OCI-LY7 (cell line): ENCODE results near the gene IAH1. TPM values are rescaled to one million over a fixed set of nuclear protein-coding genes. Genes with fewer than 3 reads are reported as not detected.

Source experiments
- BruUV-seq: library from RNA; stranded (reverse); fragments of 400-500 nt; replicated peaks from 2 replicates; lab custom pipeline; 2021; lab: Mats Ljungman, UMichigan
- CTCF ChIA-PET: fragments of 300-600 bp; sonication (Branson Sonifier 250); formaldehyde crosslinking; loops from one replicate; lab custom pipeline; 2022; ENCODE audit warnings: antibody characterized with exemption; ENCODE audit not compliant: unreplicated experiment; lab: Charles Lee
- POLR2A ChIA-PET: fragments of 300-600 bp; sonication (Branson Sonifier 250); formaldehyde crosslinking; loops from one replicate; lab custom pipeline; 2022; ENCODE audit warnings: antibody characterized with exemption; lab: Charles Lee
- DNase-seq: peaks from one replicate; pipeline ENCODE4 v3.0.0-alpha.2; 2015; ENCODE audit warnings: low spot score
- H2AFZ ChIP-seq: fragments of 200-600 bp; sonication (generic), shearing (Covaris generic); 2 replicates; pipeline ENCODE4 v1.6.1; 2014; ENCODE audit warnings: mild to moderate bottlenecking, antibody characterized with exemption, low read length, moderate library complexity
- H3K27ac ChIP-seq: fragments of 200-600 bp; sonication (generic); 2 replicates; pipeline ENCODE4 v1.5.1; 2014; ENCODE audit warnings: mixed run types, low read depth, mild to moderate bottlenecking, moderate library complexity, low read length, inconsistent platforms; ENCODE audit not compliant: poor library complexity, severe bottlenecking
- H3K36me3 ChIP-seq: fragments of 200-600 bp; sonication (generic); 2 replicates; pipeline ENCODE4 v1.6.1; 2014; ENCODE audit warnings: mild to moderate bottlenecking, antibody characterized with exemption, low read length, moderate library complexity, mixed read lengths; ENCODE audit not compliant: insufficient read depth
- H3K4me1 ChIP-seq: fragments of 200-600 bp; sonication (generic); 2 replicates; pipeline ENCODE4 v1.5.1; 2014; ENCODE audit warnings: mild to moderate bottlenecking, low read length; ENCODE audit not compliant: insufficient read depth, poor library complexity, severe bottlenecking
- H3K4me2 ChIP-seq: fragments of 200-600 bp; sonication (generic); 2 replicates; pipeline ENCODE4 v1.6.1; 2014; ENCODE audit warnings: mild to moderate bottlenecking, low read length
- H3K4me3 ChIP-seq: fragments of 200-600 bp; sonication (generic); 2 replicates; pipeline ENCODE4 v1.5.1; 2014; ENCODE audit warnings: mild to moderate bottlenecking, low read depth, low read length; ENCODE audit not compliant: poor library complexity, severe bottlenecking
- H3K79me2 ChIP-seq: fragments of 200-600 bp; sonication (generic); 2 replicates; pipeline ENCODE4 v1.6.1; 2016; ENCODE audit warnings: low read depth, mild to moderate bottlenecking, low read length, moderate library complexity, mixed read lengths; ENCODE audit not compliant: insufficient read depth
- H3K9me2 ChIP-seq: fragments of 200-600 bp; sonication (generic); 2 replicates; pipeline ENCODE4 v1.6.1; 2016; ENCODE audit warnings: mild to moderate bottlenecking, low read length, mixed read lengths; ENCODE audit not compliant: insufficient read depth
- H3K9me3 ChIP-seq: fragments of 200-600 bp; sonication (generic); 2 replicates; pipeline ENCODE4 v1.6.1; 2014; ENCODE audit warnings: mild to moderate bottlenecking, mixed run types, low read length, mixed read lengths
- H4K20me1 ChIP-seq: fragments of 200-600 bp; sonication (generic); 2 replicates; pipeline ENCODE4 v1.6.1; 2014; ENCODE audit warnings: mild to moderate bottlenecking, antibody characterized with exemption, low read length, moderate library complexity, mixed read lengths; ENCODE audit not compliant: insufficient read depth
- EZH2phosphoT487 ChIP-seq: fragments of 200-600 bp; sonication (generic); IDR thresholded peaks from 2 replicates; pipeline ENCODE4 v1.6.1; 2018; ENCODE audit warnings: low read depth, borderline replicate concordance, mild to moderate bottlenecking, mixed run types, antibody characterized with exemption, low read length, moderate library complexity, mixed read lengths
- intact Hi-C: fragments of 100-400 bp; cut with micrococcal nuclease; formaldehyde crosslinking; loops from one replicate; pipeline ENCODE4 v1.10.0; 2022; ENCODE audit not compliant: unreplicated experiment
- total RNA-seq, 2 experiments: library from RNA; depleted of rRNA in 1 of 2; stranded (reverse); fragments of >200 nt in 1 of 2; shearing (Covaris generic) in 1 of 2; gene quantifications; 2 replicates each; pipeline ENCODE4 v1.2.3, GENCODE V29; 2014 to 2022
- TF ChIP-seq, protein P1 (sequence below): fragments of 200-600 bp; sonication (generic); conservative IDR thresholded peaks from 2 replicates; pipeline ENCODE4 v1.5.1; 2014; ENCODE audit warnings: mild to moderate bottlenecking, antibody characterized with exemption, low read length, moderate library complexity, mixed read lengths

The IAH1 gene
- total RNA-seq, 2 experiments from 2014 or later: 0.66 to 3.8 TPM

GRCh38 chr2:9463698-9464034 is 10.7 kb upstream of the IAH1 start:
- BruUV-seq: no TSS peak
- H2AFZ ChIP-seq: no peak overlapping the region
- no peaks in the 10 kb centered on the region for H3K9me2 ChIP-seq
- H3K79me2 ChIP-seq: no peaks in the 10 kb centered on the region
- H3K9me3 ChIP-seq: no peaks in the 10 kb centered on the region
- ChIA-PET CTCF (no interaction called here), POLR2A (no interaction called here)
- no peak overlapping the region for H3K4me3 ChIP-seq
- H3K4me1 ChIP-seq: peaks cover 19% of the 10 kb centered on the region
- H3K4me2 ChIP-seq: no peak overlapping the region
- H3K36me3 ChIP-seq: peaks cover 82% of the 10 kb centered on the region
- DNase-seq: peak; percentile 37
- TF ChIP-seq, protein P1, sequence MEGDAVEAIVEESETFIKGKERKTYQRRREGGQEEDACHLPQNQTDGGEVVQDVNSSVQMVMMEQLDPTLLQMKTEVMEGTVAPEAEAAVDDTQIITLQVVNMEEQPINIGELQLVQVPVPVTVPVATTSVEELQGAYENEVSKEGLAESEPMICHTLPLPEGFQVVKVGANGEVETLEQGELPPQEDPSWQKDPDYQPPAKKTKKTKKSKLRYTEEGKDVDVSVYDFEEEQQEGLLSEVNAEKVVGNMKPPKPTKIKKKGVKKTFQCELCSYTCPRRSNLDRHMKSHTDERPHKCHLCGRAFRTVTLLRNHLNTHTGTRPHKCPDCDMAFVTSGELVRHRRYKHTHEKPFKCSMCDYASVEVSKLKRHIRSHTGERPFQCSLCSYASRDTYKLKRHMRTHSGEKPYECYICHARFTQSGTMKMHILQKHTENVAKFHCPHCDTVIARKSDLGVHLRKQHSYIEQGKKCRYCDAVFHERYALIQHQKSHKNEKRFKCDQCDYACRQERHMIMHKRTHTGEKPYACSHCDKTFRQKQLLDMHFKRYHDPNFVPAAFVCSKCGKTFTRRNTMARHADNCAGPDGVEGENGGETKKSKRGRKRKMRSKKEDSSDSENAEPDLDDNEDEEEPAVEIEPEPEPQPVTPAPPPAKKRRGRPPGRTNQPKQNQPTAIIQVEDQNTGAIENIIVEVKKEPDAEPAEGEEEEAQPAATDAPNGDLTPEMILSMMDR: no peak
- no peak for TF ChIP-seq EZH2phosphoT487
- H4K20me1 ChIP-seq: no peaks in the 10 kb centered on the region
- peak overlapping the region; percentile 2 for H3K27ac ChIP-seq
- intact Hi-C loops: no loop called here

- H3K9me3 ChIP-seq: no peaks in the 10 kb centered on the region
- POLR2A ChIA-PET: interaction anchor here (0.6 to 1.0 kb wide), 3 partner anchors 10 to 165 kb away, joined by 3 to 4 read pairs (median 3); partner anchors contain the start of gene YWHAQ
- BruUV-seq: no TSS peak
- CTCF ChIA-PET: no interaction called here
- TF ChIP-seq, protein P1: no peak
- no peak for TF ChIP-seq EZH2phosphoT487
- H2AFZ ChIP-seq: no peak overlapping the region
- no peak overlapping the region for H3K4me3 ChIP-seq
- no peaks in the 10 kb centered on the region for H3K79me2 ChIP-seq
- H4K20me1 ChIP-seq: no peaks in the 10 kb centered on the region
- no peaks in the 10 kb centered on the region for H3K9me2 ChIP-seq
- peak overlapping the region; percentile 23 for H3K27ac ChIP-seq
- intact Hi-C loops: no loop called here
- DNase-seq: no peak
- peaks cover 83% of the 10 kb centered on the region for H3K36me3 ChIP-seq
- H3K4me1 ChIP-seq: peaks cover 19% of the 10 kb centered on the region
- H3K4me2 ChIP-seq: peak overlapping the region; percentile 21; the same call in 1 of the 2 replicates
Measured at GRCh38 chr2:9465170-9465569, 9.2 kb upstream of the IAH1 start.

- CTCF ChIA-PET: no interaction called here
Measured at GRCh38 chr2:9466147-9466683, 8.1 kb upstream of the IAH1 start.

More at GRCh38 chr2:9466147-9466683, 8.1 kb upstream of the IAH1 start:
- Histone ChIP-seq H3K36me3 (peaks cover 86% of the 10 kb centered on the region), H3K9me3 (no peaks in the 10 kb centered on the region), H3K4me1 (peaks cover 19% of the 10 kb centered on the region), H4K20me1 (no peaks in the 10 kb centered on the region), H3K4me3 (no peak overlapping the region), H3K9me2 (no peaks in the 10 kb centered on the region), H3K27ac (no peak overlapping the region), H2AFZ (no peak overlapping the region), H3K79me2 (no peaks in the 10 kb centered on the region), H3K4me2 (no peak overlapping the region)
- intact Hi-C loops: no loop called here
- DNase-seq: no peak
- TF ChIP-seq EZH2phosphoT487: no peak
- TF ChIP-seq, protein P1: no peak
- POLR2A ChIA-PET: no interaction called here
- no TSS peak for BruUV-seq
